Activated CD4-positive, alpha-beta T cell treated with anti-CD3 and anti-CD28 coated beads for 36 hours (primary cell): ENCODE measurements around the gene KLHDC2. TPM values are rescaled to one million over a fixed set of nuclear protein-coding genes. Genes with fewer than 3 reads are reported as not detected.

Experiments
- total RNA-seq, 2 experiments: library from RNA; stranded (reverse); gene quantifications; one replicate each; pipeline ENCODE4 v1.2.3, GENCODE V29; 2021

Gene KLHDC2
- total RNA-seq, 2 experiments from 2014 or later, result 16.0 to 22.4 TPM

Other genes starting within 250 kb of the KLHDC2 start
- gene RPS29, start 181.8 kb upstream of the KLHDC2 start, total RNA-seq, result 1,000 to 10,000 TPM in 1 of 2 experiments, 100 to 1,000 TPM in 1; 481 to 1,987 TPM
- gene LRR1, start 169.2 kb upstream of the KLHDC2 start, total RNA-seq, result 10 to 100 TPM; 37.3 to 47.9 TPM
- gene RPL36AL, start 147.5 kb upstream of the KLHDC2 start, total RNA-seq, result 100 to 1,000 TPM; 272 to 309 TPM
- gene MGAT2, start 147.4 kb upstream of the KLHDC2 start, total RNA-seq, result 10 to 100 TPM; 23.8 to 32.2 TPM
- 1 to 10 TPM; 7.8 to 9.2 TPM for gene DNAAF2, start 132.9 kb upstream of the KLHDC2 start, total RNA-seq
- gene POLE2, start 79.9 kb upstream of the KLHDC2 start, total RNA-seq, result 10 to 100 TPM; 43.0 to 46.5 TPM
- 1 to 10 TPM in 1 of 2 experiments, under 1 TPM in 1; 0.81 to 1.3 TPM for gene KLHDC1, start 75.0 kb upstream of the KLHDC2 start, total RNA-seq
- 10 to 100 TPM; 62.4 to 97.9 TPM for gene NEMF, start 84.6 kb downstream of the KLHDC2 start, total RNA-seq
- 100 to 1,000 TPM; 172 to 181 TPM for gene ARF6, start 124.9 kb downstream of the KLHDC2 start, total RNA-seq